Heart left ventricle (tissue), 16 donors: ENCODE data around the gene RNU1-2. TPM values are rescaled to one million over a fixed set of nuclear protein-coding genes. Genes with fewer than 3 reads are reported as not detected.
"Not testable (repeated sequence)": the region's sequence is repeated elsewhere in the genome, so short reads cannot be mapped to it uniquely, and the experiment has no call there.

Experiments
- ATAC-seq, 4 donors: fragments of 200-7000 bp; cut with Tn5 transposase; one replicate each; pipeline ENCODE4 v1.9.1; 2020 to 2022; ENCODE audit warnings: moderate library complexity in 4 of 4, mild to moderate bottlenecking in 3 of 4, moderate number of reproducible peaks in 1 of 4
- DNase-seq, 5 donors: peaks; one replicate each; pipeline ENCODE4 v3.0.0-alpha.2; 2020
- H3K27ac ChIP-seq, 12 donors: fragments of 200-600 bp; sonication (generic) in 4 of 12; one replicate each; pipeline versions ENCODE4 v1.5.0 to v1.8.0; 2016 to 2022; ENCODE audit warnings: mild to moderate bottlenecking in 2 of 12
- H3K27me3 ChIP-seq, 9 donors: fragments of 200-600 bp; sonication (generic) in 2 of 9; one replicate each; pipeline versions ENCODE4 v1.5.1 to v1.8.0; 2016 to 2022; ENCODE audit warnings: mild to moderate bottlenecking in 3 of 9
- H3K36me3 ChIP-seq, 9 donors: fragments of 200-600 bp; sonication (generic) in 2 of 9; one replicate each; pipeline versions ENCODE4 v1.5.0 to v1.8.0; 2018 to 2022; ENCODE audit warnings: mild to moderate bottlenecking in 2 of 9
- H3K4me1 ChIP-seq, 12 donors: fragments of 200-600 bp; sonication (generic) in 4 of 12; one replicate each; pipeline versions ENCODE4 v1.5.0 to v1.8.0; 2016 to 2022; ENCODE audit warnings: mild to moderate bottlenecking in 3 of 12
- H3K4me3 ChIP-seq, 12 donors: fragments of 200-600 bp; sonication (generic) in 4 of 12; one replicate each; pipeline versions ENCODE4 v1.5.0 to v1.8.0; 2017 to 2022; ENCODE audit warnings: mild to moderate bottlenecking in 9 of 12, moderate library complexity in 4 of 12
- H3K9me3 ChIP-seq, 12 donors: fragments of 200-600 bp; sonication (generic) in 4 of 12; one replicate each; pipeline versions ENCODE4 v1.5.0 to v1.8.0; 2016 to 2022; ENCODE audit warnings: mild to moderate bottlenecking in 1 of 12
- CTCF ChIP-seq, 12 donors: fragments of 200-600 bp; sonication (generic) in 4 of 12; IDR thresholded peaks; one replicate each; pipeline versions ENCODE4 v1.5.0 to v1.8.0; 2018 to 2022; ENCODE audit warnings: antibody characterized with exemption in 12 of 12, mild to moderate bottlenecking in 5 of 12
- POLR2A ChIP-seq, 2 donors: fragments of 450-650 bp; IDR thresholded peaks; one replicate each; pipeline ENCODE4 v1.6.1; 2017; ENCODE audit warnings: antibody characterized with exemption in 2 of 2, mild to moderate bottlenecking in 2 of 2, moderate library complexity in 2 of 2
- WGBS, 4 donors: extraction: QIAGEN DNeasy Blood & Tissue Kit in 2 of 4; methylation state at CpG; one replicate each; pipeline versions ENCODE4 v1.1.5 to v1.1.7; 2013 to 2018; 5-methylcytosine and 5-hydroxymethylcytosine counted together
- intact Hi-C, 10 donors: fragments of 100-400 bp; cut with DNase I; formaldehyde crosslinking; loops; one replicate each; pipeline versions ENCODE4 v1.11.1 to v1.14.2; 2022
- polyA plus RNA-seq, 2 donors: library from polyadenylated mRNA; stranded (reverse); fragments of 200-250 nt; gene quantifications; one replicate each; pipeline ENCODE4 v1.2.3, GENCODE V29; 2013
- total RNA-seq, 9 donors: library from RNA; depleted of rRNA in 2 of 9; stranded (reverse); fragments of >200 nt in 2 of 9; fragmentation: NEBNext Ultra II Directional in 3 of 9; extraction: Animal tissue kit (Norgen Biotek cat#: 25700) in 3 of 9; gene quantifications; one replicate each; pipeline versions ENCODE4 v1.1.0 to v1.2.4, GENCODE V29; 2016 to 2023
- donor health status: ischemic (EF 13 %, LVEDD 7.1; RV severe dilation, severe dysfunction).
- donor health status: healthy with polysubstance abuse.
- donor health status: DM: no; HTN: yes; CAD: no.
- donor health status: DM: no; HTN: no; CAD: no.
- donor health status: ischemic (EF 25% LVEDD 6.9; RV normal size, moderate dysfunction).
- donor health status: ischemic (EF 25% LVEDD 5.7; RV mildly dilated, moderate dysfunction).
- donor health status: healthy.
- donor health status: DM: yes; HTN: yes; CAD: no.
- donor health status: ischemic (EF 35%, LVEDD 5.7; RV mildly dilated, moderate dysfunction).
- donor health status: nonischemic (EF 11% LVEDD 7.7; RV severe dilation, severe dysfunction).
- donor health status: DM: yes; HTN: yes; CAD: no.
- donor health status: PGD.
- donor health status: ischemic (EF 29% LVEDD 5.4; RV normal size, mild dysfunction).
- donor health status: nonischemic (EF 23%, LVEDD 6.1; RV moderate dilation, normal function).

RNU1-2 gene
- total and polyA plus RNA-seq, 11 donors = 364 to 3,776 (median 2,470) TPM; not detected in 4

DNA sequence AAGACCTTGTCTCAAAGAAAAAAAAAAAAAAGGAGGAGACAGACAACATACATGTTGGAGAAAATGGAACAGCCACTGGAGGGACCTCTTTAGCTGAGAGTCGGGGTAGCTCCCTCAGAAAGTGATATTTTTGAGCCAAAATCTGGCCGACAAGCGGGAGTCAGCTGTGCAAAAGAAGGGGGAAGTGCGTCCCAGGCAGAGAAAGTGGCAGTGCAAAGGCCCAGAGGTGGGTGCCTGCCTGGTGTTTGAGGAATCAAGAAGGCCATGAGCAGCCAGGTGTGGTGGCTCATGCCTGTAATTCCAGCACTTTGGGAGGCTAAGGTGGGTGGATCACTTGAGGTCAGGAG lies 19.8 kb downstream of the RNU1-2 start:
- ATAC-seq = no peak
- Histone ChIP-seq H3K27me3 (no peaks in the 10 kb centered on the region), H3K9me3 (no peaks in the 10 kb centered on the region), H3K27ac (no peak overlapping the region), H3K4me3 (no peak overlapping the region), H3K36me3 (no peaks in the 10 kb centered on the region), H3K4me1 (peaks cover 0 to 28% (median 16%) of the 10 kb centered on the region in 12 donors)
- DNase-seq = peak in 1 of 5 donors; percentile 22
- peak in 1 of 12 donors; percentile 5 for TF ChIP-seq CTCF (IDR thresholded peaks at IDR 0.05)
- TF ChIP-seq POLR2A (IDR thresholded peaks at IDR 0.05) = no peak
- intact Hi-C loops = no loop called here
- WGBS, 4 donors = 75 to 82% (median 80%) methylated on average over 4 of the region's 4 CpGs

DNA sequence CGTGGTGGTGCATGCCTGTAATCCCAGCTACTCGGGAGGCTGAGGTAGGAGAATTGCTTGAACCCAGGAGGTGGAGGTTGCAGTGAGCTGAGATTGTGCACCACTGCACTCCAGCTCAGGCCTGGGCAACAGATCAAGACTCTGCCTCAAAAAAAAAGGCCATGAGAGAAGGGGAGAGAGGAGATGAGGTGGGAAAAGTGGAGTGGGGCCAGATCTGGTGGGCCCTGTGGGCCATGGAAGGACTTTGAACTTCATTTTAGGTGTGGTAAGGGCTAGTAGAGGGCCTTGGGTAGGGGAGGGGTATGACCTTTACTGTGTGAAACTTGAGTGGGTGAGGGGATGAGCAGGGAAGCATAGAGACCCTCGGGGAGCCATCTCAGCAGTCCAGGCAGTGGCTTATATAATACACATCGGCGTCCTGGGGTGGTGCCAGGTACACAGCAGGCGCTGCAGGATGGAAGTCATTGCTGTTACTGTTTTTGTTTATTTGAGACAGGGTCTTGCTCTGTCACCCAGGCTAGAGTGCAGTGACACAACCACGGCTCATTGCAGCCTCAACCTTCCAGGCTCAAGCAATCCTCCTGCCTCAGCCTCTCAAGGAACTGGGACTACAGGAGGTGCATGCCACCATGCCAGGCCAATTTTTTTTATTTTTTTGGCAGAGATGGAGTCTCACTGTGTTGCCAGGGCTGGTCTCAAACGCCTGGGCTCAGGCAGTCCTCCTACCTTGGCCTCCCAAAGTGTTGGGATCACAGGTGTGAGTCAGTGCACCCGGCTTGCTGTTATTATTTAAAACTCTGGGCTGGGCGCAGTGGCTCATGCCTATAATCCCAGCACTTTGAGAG lies 20.5 kb downstream of the RNU1-2 start:
- H3K27ac ChIP-seq, H3K9me3 ChIP-seq, ATAC-seq, H3K4me3 ChIP-seq, H3K27me3 ChIP-seq, H3K36me3 ChIP-seq, intact Hi-C loops: not testable (repeated sequence)
- peak in 2 of 5 donors; percentile 1 to 11 for DNase-seq
- peaks cover 0 to 32% (median 16%) of the 10 kb centered on the region in 12 donors for H3K4me1 ChIP-seq
- 78 to 89% (median 88%) methylated on average over 10 of the region's 10 CpGs for WGBS, 4 donors

GRCh38 chr1:16918371-16918770 lies 22.6 kb downstream of the RNU1-2 start:
- DNase-seq (peak in 1 of 5 donors; percentile 23), ATAC-seq (no peak)
- Histone ChIP-seq H3K27me3 (no peaks in the 10 kb centered on the region), H3K36me3 (no peaks in the 10 kb centered on the region), H3K4me1 (peaks cover 0 to 29% (median 18%) of the 10 kb centered on the region in 12 donors), H3K9me3 (no peaks in the 10 kb centered on the region), H3K4me3 (no peak overlapping the region), H3K27ac (no peak overlapping the region)
- no peak for TF ChIP-seq CTCF (IDR thresholded peaks at IDR 0.05)
- no peak for TF ChIP-seq POLR2A (IDR thresholded peaks at IDR 0.05)
- WGBS, 4 donors = 60 to 91% (median 87%) methylated on average over 3 of the region's 3 CpGs
- intact Hi-C loops = no loop called here

DNA sequence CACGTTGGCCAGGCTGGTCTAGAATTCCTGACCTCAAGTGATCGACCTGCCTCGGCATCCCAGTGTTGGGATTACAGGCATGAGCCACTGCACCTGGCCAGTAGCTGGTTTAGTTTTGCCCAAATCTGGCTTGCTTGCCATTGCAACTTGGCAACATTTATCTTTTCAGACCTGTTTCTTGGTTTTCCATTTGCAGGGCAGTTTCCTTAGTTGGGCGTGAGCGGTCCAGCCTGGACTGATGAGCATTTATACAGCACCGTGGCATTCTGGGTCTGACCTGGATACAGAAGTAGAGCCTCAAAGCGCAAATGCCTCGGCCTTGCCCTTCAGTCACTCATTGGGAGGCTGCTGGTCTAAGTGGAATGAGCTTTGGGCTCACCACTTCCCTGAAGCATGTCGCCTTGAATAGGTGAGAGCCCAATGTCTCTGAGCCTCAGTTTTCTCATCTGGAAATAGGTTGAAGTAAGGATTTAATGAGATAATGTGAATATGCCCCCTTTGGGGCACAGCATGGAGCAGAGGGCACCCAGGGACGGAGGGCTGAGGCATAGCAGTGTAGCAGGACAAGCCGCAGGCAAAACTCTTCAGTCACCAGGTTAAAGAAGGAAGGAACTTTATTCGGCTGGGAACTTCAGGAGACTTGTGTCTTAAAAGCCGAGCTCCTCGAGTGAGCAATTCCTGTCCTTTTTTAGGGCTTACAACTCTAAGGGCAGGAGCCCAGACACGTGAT lies 23.3 kb downstream of the RNU1-2 start:
- intact Hi-C loops, H3K27me3 ChIP-seq, H3K4me3 ChIP-seq, ATAC-seq, H3K9me3 ChIP-seq, H3K36me3 ChIP-seq, H3K27ac ChIP-seq: not testable (repeated sequence)
- DNase-seq = peak in 1 of 5 donors; percentile 52
- peaks cover 0 to 25% (median 16%) of the 10 kb centered on the region in 12 donors for H3K4me1 ChIP-seq
- WGBS, 4 donors = 88 to 92% (median 90%) methylated on average over 15 of the region's 15 CpGs

DNA sequence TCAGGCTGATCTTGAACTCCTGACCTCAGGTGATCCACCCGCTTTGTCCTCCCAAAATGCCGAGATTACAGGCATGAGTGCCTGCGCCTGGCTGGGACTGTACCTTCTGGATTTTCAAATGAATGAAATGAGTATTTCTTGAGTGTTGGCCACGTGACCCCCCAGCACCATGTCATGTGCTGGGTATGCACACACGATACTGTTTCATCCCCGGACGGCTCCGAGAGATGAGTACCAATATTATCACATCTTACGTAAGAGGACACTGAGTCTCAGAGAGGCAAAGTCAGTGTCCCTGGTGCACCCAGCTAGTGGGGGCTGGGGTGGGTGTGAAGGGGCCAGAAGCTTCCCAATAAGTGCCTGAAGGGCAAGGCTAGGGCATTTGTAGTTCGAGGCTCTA lies 25.2 kb downstream of the RNU1-2 start:
- intact Hi-C loops = loop anchor here in 1 of 10 donors (10.0 kb wide), 1 partner anchor 196 kb away; no protein-coding TSS in a partner anchor
- ATAC-seq (no peak), DNase-seq (peak in 1 of 5 donors; percentile 27)
- Histone ChIP-seq H3K9me3 (no peaks in the 10 kb centered on the region), H3K4me1 (peaks cover 0 to 16% (median 9%) of the 10 kb centered on the region in 12 donors), H3K27ac (no peak overlapping the region), H3K36me3 (no peaks in the 10 kb centered on the region), H3K4me3 (no peak overlapping the region), H3K27me3 (no peaks in the 10 kb centered on the region)
- 88 to 92% (median 90%) methylated on average over 9 to 10 of the region's 10 CpGs for WGBS, 4 donors
- TF ChIP-seq CTCF (IDR thresholded peaks at IDR 0.05) (no peak), POLR2A (IDR thresholded peaks at IDR 0.05) (no peak)
